ENCODE measurements around the gene COG5. TPM values are rescaled to one million over a fixed set of nuclear protein-coding genes. Genes with fewer than 3 reads are reported as not detected.
A peak's percentile ranks its signal among the peaks of the same experiment; 100 is the strongest.

The COG5 gene
- total and polyA plus RNA-seq, 4 experiments from 2014 or later = 39.3 to 87.8 (median 64.6) TPM

- Histone ChIP-seq H3K36me3 (ENCODE audit: insufficient read depth, low read length) (no peaks in the 10 kb centered on the region), H3K27ac (ENCODE audit: low read depth, low read length) (no peak overlapping the region), H3K4me1 (ENCODE audit: insufficient read depth, low read length) (no peaks in the 10 kb centered on the region), H3K27me3 (ENCODE audit: insufficient read depth, low read length) (no peaks in the 10 kb centered on the region), H3K4me3 (ENCODE audit: low read length in 2 of 2) (no peak overlapping the region), H3K9me3 (ENCODE audit: control insufficient read depth in 1 of 2, low read length in 2 of 2) (no peaks in the 10 kb centered on the region)
- no peak for DNase-seq
- Mint-ChIP-seq H3K27me3 (no peaks in the 10 kb centered on the region), H3K4me3 (no peak overlapping the region), H3K36me3 (peaks cover 23 to 44% of the 10 kb centered on the region in 2 donors), H3K27ac (no peak overlapping the region), H3K9me3 (no peaks in the 10 kb centered on the region), H3K4me1 (no peaks in the 10 kb centered on the region)
- CTCF ChIA-PET (ENCODE audit: partially characterized antibody) = no interaction called here
- POLR2A ChIA-PET (ENCODE audit: partially characterized antibody) = no interaction called here
- intact Hi-C loops (cut with micrococcal nuclease) = no loop called here
These were observed 133.7 kb downstream of the COG5 start for GRCh38 chr7:107430057-107430456.

DNA sequence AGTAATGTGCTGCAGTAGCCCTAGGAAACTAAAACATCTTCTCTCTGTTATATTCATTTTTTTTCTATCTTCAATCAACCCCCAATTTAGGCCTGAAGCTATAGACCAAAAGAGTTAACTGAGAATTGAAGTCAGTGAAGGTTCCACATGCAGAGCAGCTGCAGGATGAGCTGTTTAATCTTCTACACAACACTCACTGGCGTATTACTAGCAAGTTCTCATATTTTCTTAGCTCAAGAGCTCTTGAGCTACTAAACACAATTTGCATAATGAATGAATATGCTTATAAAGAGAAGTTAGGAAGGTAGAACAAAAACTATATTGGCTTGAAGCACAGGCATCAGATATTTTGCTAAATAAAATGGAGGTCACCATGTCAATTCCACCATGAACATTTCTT, 135.1 kb downstream of the COG5 start:
- Histone ChIP-seq H3K9me3 (ENCODE audit: control insufficient read depth in 1 of 2, low read length in 2 of 2) (no peaks in the 10 kb centered on the region), H3K27ac (ENCODE audit: low read depth, low read length) (no peak overlapping the region), H3K36me3 (ENCODE audit: insufficient read depth, low read length) (no peaks in the 10 kb centered on the region), H3K27me3 (ENCODE audit: insufficient read depth, low read length) (no peaks in the 10 kb centered on the region), H3K4me1 (ENCODE audit: insufficient read depth, low read length) (no peaks in the 10 kb centered on the region), H3K4me3 (ENCODE audit: low read length in 2 of 2) (no peak overlapping the region)
- H3K4me1 Mint-ChIP-seq = no peaks in the 10 kb centered on the region
- H3K36me3 Mint-ChIP-seq = peaks cover 20 to 35% of the 10 kb centered on the region in 2 donors
- no peak for DNase-seq
- H3K27me3 Mint-ChIP-seq = no peaks in the 10 kb centered on the region
- intact Hi-C loops (cut with micrococcal nuclease) = no loop called here
- ChIA-PET CTCF (ENCODE audit: partially characterized antibody) (no interaction called here), POLR2A (ENCODE audit: partially characterized antibody) (no interaction called here)
- H3K9me3 Mint-ChIP-seq = no peaks in the 10 kb centered on the region
- H3K27ac Mint-ChIP-seq = no peak overlapping the region
- no peak overlapping the region for H3K4me3 Mint-ChIP-seq

- Histone ChIP-seq H3K27ac (ENCODE audit: low read depth, low read length) (no peak overlapping the region), H3K36me3 (ENCODE audit: insufficient read depth, low read length) (no peaks in the 10 kb centered on the region), H3K27me3 (ENCODE audit: insufficient read depth, low read length) (no peaks in the 10 kb centered on the region), H3K4me3 (ENCODE audit: low read length in 2 of 2) (no peak overlapping the region), H3K9me3 (ENCODE audit: control insufficient read depth in 1 of 2, low read length in 2 of 2) (no peaks in the 10 kb centered on the region), H3K4me1 (ENCODE audit: insufficient read depth, low read length) (no peaks in the 10 kb centered on the region)
- H3K36me3 Mint-ChIP-seq = peaks cover 20 to 28% of the 10 kb centered on the region in 2 donors
- H3K4me1 Mint-ChIP-seq = no peaks in the 10 kb centered on the region
- no peak for DNase-seq
- H3K27ac Mint-ChIP-seq = no peak overlapping the region
- no peak overlapping the region for H3K4me3 Mint-ChIP-seq
- intact Hi-C loops (cut with micrococcal nuclease) = no loop called here
- H3K27me3 Mint-ChIP-seq = no peaks in the 10 kb centered on the region
- ChIA-PET POLR2A (ENCODE audit: partially characterized antibody) (no interaction called here), CTCF (ENCODE audit: partially characterized antibody) (no interaction called here)
- no peaks in the 10 kb centered on the region for H3K9me3 Mint-ChIP-seq
These were observed 136.3 kb downstream of the COG5 start for GRCh38 chr7:107427462-107427861.

DNA sequence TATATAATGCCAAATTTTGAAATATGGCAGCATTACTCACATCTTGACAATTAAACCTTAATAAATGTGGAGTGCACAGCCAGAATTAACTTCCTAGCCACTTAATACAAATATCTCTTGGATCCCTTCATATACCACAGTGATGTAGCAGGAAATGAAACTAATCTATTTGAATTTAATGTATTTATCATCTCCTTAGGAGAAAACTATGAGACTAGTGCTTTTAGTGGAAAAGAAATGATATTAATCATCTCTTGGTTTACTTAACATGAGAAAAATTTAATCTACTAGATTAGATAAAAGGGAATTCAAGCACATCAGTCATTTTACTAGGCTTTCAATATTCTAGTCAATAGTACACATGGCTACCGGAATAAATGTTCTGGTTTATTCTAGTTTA, 149.5 kb downstream of the COG5 start:
- Mint-ChIP-seq H3K27me3 (no peaks in the 10 kb centered on the region), H3K4me3 (no peak overlapping the region), H3K27ac (no peak overlapping the region), H3K9me3 (no peaks in the 10 kb centered on the region), H3K36me3 (peaks cover 25 to 27% of the 10 kb centered on the region in 2 donors), H3K4me1 (peaks cover 0 to 5% (median 0%) of the 10 kb centered on the region in 4 donors)
- H3K4me3 ChIP-seq (ENCODE audit: low read length in 2 of 2) = no peak overlapping the region
- no peaks in the 10 kb centered on the region for H3K9me3 ChIP-seq (ENCODE audit: control insufficient read depth in 1 of 2, low read length in 2 of 2)
- no peaks in the 10 kb centered on the region for H3K36me3 ChIP-seq (ENCODE audit: insufficient read depth, low read length)
- H3K27me3 ChIP-seq (ENCODE audit: insufficient read depth, low read length) = no peaks in the 10 kb centered on the region
- CTCF ChIA-PET (ENCODE audit: partially characterized antibody) = interaction anchor here (1.3 kb wide), 1 partner anchor 11 kb away, joined by 4 read pairs; no protein-coding TSS in a partner anchor
- H3K4me1 ChIP-seq (ENCODE audit: insufficient read depth, low read length) = no peaks in the 10 kb centered on the region
- no peak for DNase-seq
- intact Hi-C loops (cut with micrococcal nuclease) = no loop called here
- POLR2A ChIA-PET (ENCODE audit: partially characterized antibody) = no interaction called here
- H3K27ac ChIP-seq (ENCODE audit: low read depth, low read length) = no peak overlapping the region

GRCh38 chr7:107408349-107408748, 155.4 kb downstream of the COG5 start:
- Mint-ChIP-seq H3K27ac (no peak overlapping the region), H3K36me3 (peaks cover 51 to 54% of the 10 kb centered on the region in 2 donors), H3K4me1 (peaks cover 0 to 3% (median 0%) of the 10 kb centered on the region in 4 donors), H3K9me3 (no peaks in the 10 kb centered on the region), H3K4me3 (no peak overlapping the region), H3K27me3 (no peaks in the 10 kb centered on the region)
- ChIA-PET POLR2A (ENCODE audit: partially characterized antibody) (no interaction called here), CTCF (ENCODE audit: partially characterized antibody) (no interaction called here)
- H3K4me3 ChIP-seq (ENCODE audit: low read length in 2 of 2) = no peak overlapping the region
- H3K27me3 ChIP-seq (ENCODE audit: insufficient read depth, low read length) = no peaks in the 10 kb centered on the region
- H3K9me3 ChIP-seq (ENCODE audit: control insufficient read depth in 1 of 2, low read length in 2 of 2) = no peaks in the 10 kb centered on the region
- H3K36me3 ChIP-seq (ENCODE audit: insufficient read depth, low read length) = no peaks in the 10 kb centered on the region
- no peak for DNase-seq
- intact Hi-C loops (cut with micrococcal nuclease) = no loop called here
- H3K4me1 ChIP-seq (ENCODE audit: insufficient read depth, low read length) = no peaks in the 10 kb centered on the region
- H3K27ac ChIP-seq (ENCODE audit: low read depth, low read length) = no peak overlapping the region

- Histone ChIP-seq H3K4me1 (ENCODE audit: insufficient read depth, low read length) (no peaks in the 10 kb centered on the region), H3K9me3 (ENCODE audit: control insufficient read depth in 1 of 2, low read length in 2 of 2) (no peaks in the 10 kb centered on the region), H3K36me3 (ENCODE audit: insufficient read depth, low read length) (no peaks in the 10 kb centered on the region), H3K27me3 (ENCODE audit: insufficient read depth, low read length) (no peaks in the 10 kb centered on the region), H3K4me3 (ENCODE audit: low read length in 2 of 2) (no peak overlapping the region), H3K27ac (ENCODE audit: low read depth, low read length) (no peak overlapping the region)
- Mint-ChIP-seq H3K4me3 (no peak overlapping the region), H3K27me3 (no peaks in the 10 kb centered on the region), H3K4me1 (peaks cover 0 to 5% (median under 1%) of the 10 kb centered on the region in 4 donors), H3K27ac (no peak overlapping the region), H3K9me3 (no peaks in the 10 kb centered on the region), H3K36me3 (peaks cover 45 to 52% of the 10 kb centered on the region in 2 donors)
- intact Hi-C loops (cut with micrococcal nuclease) = no loop called here
- DNase-seq = no peak
- ChIA-PET POLR2A (ENCODE audit: partially characterized antibody) (no interaction called here), CTCF (ENCODE audit: partially characterized antibody) (no interaction called here)
These were observed 158.2 kb downstream of the COG5 start for GRCh38 chr7:107405559-107405958.

GRCh38 chr7:107404740-107405537, 158.8 kb downstream of the COG5 start:
- intact Hi-C loops (cut with micrococcal nuclease) = no loop called here
- Mint-ChIP-seq H3K36me3 (peaks cover 43 to 46% of the 10 kb centered on the region in 2 donors), H3K27ac (no peak overlapping the region), H3K9me3 (no peaks in the 10 kb centered on the region), H3K4me3 (peak overlapping the region in 1 of 8 donors; percentile 28), H3K4me1 (peaks cover 0 to 5% (median 0%) of the 10 kb centered on the region in 4 donors), H3K27me3 (no peaks in the 10 kb centered on the region)
- Histone ChIP-seq H3K9me3 (ENCODE audit: control insufficient read depth in 1 of 2, low read length in 2 of 2) (no peaks in the 10 kb centered on the region), H3K27ac (ENCODE audit: low read depth, low read length) (no peak overlapping the region), H3K4me3 (ENCODE audit: low read length in 2 of 2) (no peak overlapping the region), H3K27me3 (ENCODE audit: insufficient read depth, low read length) (no peaks in the 10 kb centered on the region), H3K4me1 (ENCODE audit: insufficient read depth, low read length) (no peaks in the 10 kb centered on the region), H3K36me3 (ENCODE audit: insufficient read depth, low read length) (no peaks in the 10 kb centered on the region)
- POLR2A ChIA-PET (ENCODE audit: partially characterized antibody) = no interaction called here
- DNase-seq = no peak
- CTCF ChIA-PET (ENCODE audit: partially characterized antibody) = interaction anchor here (0.8 kb wide), 1 partner anchor 20 kb away, joined by 4 read pairs; no protein-coding TSS in a partner anchor
